ENCODE measurements around the gene SNTA1. TPM values are rescaled to one million over a fixed set of nuclear protein-coding genes. Genes with fewer than 3 reads are reported as not detected.

SNTA1 gene
- total RNA-seq, 4 donors from 2014 or later, result 24.1 to 51.6 (median 42.3) TPM

- WGBS, result 93% methylated on average over 7 of the region's 7 CpGs
- Histone ChIP-seq H3K4me1 (no peaks in the 10 kb centered on the region), H3K27ac (replicated peaks in 1 of 4) (no peak overlapping the region), H3K4me3 (no peak overlapping the region), H3K27me3 (peaks cover 0 to 11% (median 0%) of the 10 kb centered on the region in 4 donors), H3K36me3 (no peaks in the 10 kb centered on the region), H3K9me3 (no peaks in the 10 kb centered on the region)
- no peak for TF ChIP-seq CTCF (IDR thresholded peaks at IDR 0.05)
- TF ChIP-seq EP300 (IDR thresholded peaks at IDR 0.05), result no peak
- TF ChIP-seq POLR2AphosphoS5 (IDR thresholded peaks at IDR 0.05), result no peak
- intact Hi-C loops (cut with DNase I), result no loop called here
- DNase-seq (ENCODE audit: extremely low spot score), result no peak
Observed at GRCh38 chr20:33477386-33478234, 34.0 kb upstream of the SNTA1 start.

- Histone ChIP-seq H3K36me3 (no peaks in the 10 kb centered on the region), H3K4me3 (no peak overlapping the region), H3K27ac (replicated peaks in 1 of 4) (no peak overlapping the region), H3K9me3 (no peaks in the 10 kb centered on the region), H3K27me3 (peaks cover 0 to 11% (median 0%) of the 10 kb centered on the region in 4 donors), H3K4me1 (no peaks in the 10 kb centered on the region)
- WGBS, result 53% methylated on average over 14 of the region's 14 CpGs
- no peak for DNase-seq (ENCODE audit: extremely low spot score)
- intact Hi-C loops (cut with DNase I), result no loop called here
- TF ChIP-seq CTCF (IDR thresholded peaks at IDR 0.05) (no peak), EP300 (IDR thresholded peaks at IDR 0.05) (no peak), POLR2A (IDR thresholded peaks at IDR 0.05; ENCODE audit: low read depth) (no peak), POLR2AphosphoS5 (IDR thresholded peaks at IDR 0.05) (no peak)
Observed at GRCh38 chr20:33475381-33476152, 32.0 kb upstream of the SNTA1 start.

- Histone ChIP-seq H3K9me3 (no peaks in the 10 kb centered on the region), H3K27me3 (peaks cover 0 to 11% (median 0%) of the 10 kb centered on the region in 4 donors), H3K36me3 (no peaks in the 10 kb centered on the region), H3K27ac (replicated peaks in 1 of 4) (no peak overlapping the region), H3K4me3 (no peak overlapping the region), H3K4me1 (no peaks in the 10 kb centered on the region)
- 90% methylated on average over 11 of the region's 11 CpGs for WGBS
- TF ChIP-seq EP300 (IDR thresholded peaks at IDR 0.05) (no peak), CTCF (IDR thresholded peaks at IDR 0.05) (no peak), POLR2A (IDR thresholded peaks at IDR 0.05; ENCODE audit: low read depth) (no peak), POLR2AphosphoS5 (IDR thresholded peaks at IDR 0.05) (no peak)
- DNase-seq (ENCODE audit: extremely low spot score), result no peak
- intact Hi-C loops (cut with DNase I), result no loop called here
Observed at GRCh38 chr20:33474963-33475362, 31.4 kb upstream of the SNTA1 start.

- intact Hi-C loops (cut with DNase I), result no loop called here
- no peak for DNase-seq (ENCODE audit: extremely low spot score)
- WGBS, result 81% methylated on average over 7 of the region's 7 CpGs
- H3K27me3 ChIP-seq, result peaks cover 0 to 11% (median 0%) of the 10 kb centered on the region in 4 donors
- no peak overlapping the region for H3K4me3 ChIP-seq
- no peak overlapping the region for H3K27ac ChIP-seq (replicated peaks in 1 of 4)
- no peaks in the 10 kb centered on the region for H3K36me3 ChIP-seq
- no peaks in the 10 kb centered on the region for H3K9me3 ChIP-seq
- TF ChIP-seq POLR2AphosphoS5 (IDR thresholded peaks at IDR 0.05) (no peak), CTCF (IDR thresholded peaks at IDR 0.05) (no peak), POLR2A (IDR thresholded peaks at IDR 0.05; ENCODE audit: low read depth) (no peak), EP300 (IDR thresholded peaks at IDR 0.05) (no peak)
- H3K4me1 ChIP-seq, result no peaks in the 10 kb centered on the region
Observed at GRCh38 chr20:33474097-33474873, 30.7 kb upstream of the SNTA1 start.
